ENCODE results near the gene HIPK1. TPM values are rescaled to one million over a fixed set of nuclear protein-coding genes. Genes with fewer than 3 reads are reported as not detected.

Gene HIPK1
- total RNA-seq, 1 experiment from 2014 or later, result 40.1 TPM

DNA sequence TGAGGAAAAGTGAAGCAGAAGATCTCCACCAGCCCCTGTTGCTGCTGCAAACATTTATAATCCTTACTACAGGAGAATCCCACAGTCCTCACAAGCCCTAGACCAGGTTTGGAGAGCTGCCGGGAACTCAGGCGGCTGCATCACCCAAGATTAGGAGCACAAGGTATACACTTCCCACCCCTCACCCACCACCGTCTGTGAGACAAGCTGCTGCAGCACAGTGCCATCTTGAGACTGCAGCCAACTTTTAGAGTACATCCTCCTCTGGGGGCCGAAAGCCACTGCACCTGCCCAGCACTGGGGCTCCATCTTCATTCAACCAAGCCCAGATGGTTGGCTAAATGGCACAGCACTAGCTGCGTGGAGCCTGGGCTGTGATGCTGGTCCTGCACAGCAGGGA is 63.9 kb downstream of the HIPK1 start (continued):
- no peak for TF ChIP-seq CEBPB (IDR thresholded peaks at IDR 0.05; ENCODE audit: low read depth)
- TF ChIP-seq CBX3 (IDR thresholded peaks at IDR 0.05; ENCODE audit: low read depth), result no peak
- no peak for TF ChIP-seq EZH2phosphoT487 (IDR thresholded peaks at IDR 0.05; ENCODE audit: borderline replicate concordance)
- TF ChIP-seq SRF (IDR thresholded peaks at IDR 0.05; ENCODE audit: low read depth), result no peak
- no peak for TF ChIP-seq TCF7L2 (IDR thresholded peaks at IDR 0.05; ENCODE audit: borderline replicate concordance, extremely low read depth, insufficient read depth, insufficient read length)
- TF ChIP-seq CTCF (IDR thresholded peaks at IDR 0.05 in 2 of 3, conservative IDR thresholded peaks at IDR 0.05 in 1 of 3; ENCODE audit: borderline replicate concordance in 1 of 3, insufficient read depth in 1 of 3, low read depth in 2 of 3, low read length in 2 of 3), result no peak
- TF ChIP-seq ZFX (IDR thresholded peaks at IDR 0.05), result no peak
- no peak for TF ChIP-seq FOSL1 (IDR thresholded peaks at IDR 0.05; ENCODE audit: low read depth)

GRCh38 chr1:113993766-113994165 is 64.6 kb downstream of the HIPK1 start:
- ChIA-PET POLR2A (no interaction called here), CTCF (no interaction called here), RAD21 (ENCODE audit: low non-redundant PET in 1 of 2, low total read pairs in 2 of 2, uncharacterized antibody in 2 of 2, unreplicated experiment in 2 of 2) (no interaction called here)
- no peaks in the 10 kb centered on the region for H4K20me1 ChIP-seq (ENCODE audit: insufficient read depth)
- H3K79me2 ChIP-seq (ENCODE audit: insufficient read depth, low read length), result no peaks in the 10 kb centered on the region
- ATAC-seq (no peak), DNase-seq (ENCODE audit: low read depth, low spot score) (no peak)
- H3K4me3 ChIP-seq (replicated peaks in 1 of 2; ENCODE audit: low read depth in 1 of 2, low read length in 2 of 2), result no peak overlapping the region
- H3K4me1 ChIP-seq (ENCODE audit: control insufficient read depth in 1 of 2, insufficient read depth in 2 of 2, low read length in 2 of 2), result no peaks in the 10 kb centered on the region
- no peak overlapping the region for H3K4me2 ChIP-seq (ENCODE audit: low read length)
- H3K27ac ChIP-seq (ENCODE audit: low read depth, low read length), result no peak overlapping the region
- H3K36me3 ChIP-seq (ENCODE audit: control insufficient read depth in 1 of 2, insufficient read depth in 2 of 2, low read length in 2 of 2), result no peaks in the 10 kb centered on the region; a peak in 1 of 4 replicates
- no peak overlapping the region for H3K9ac ChIP-seq (ENCODE audit: low read length)
- H3K9me2 ChIP-seq (ENCODE audit: insufficient read depth), result no peaks in the 10 kb centered on the region
- H3K27me3 ChIP-seq (ENCODE audit: insufficient read depth, low read length), result no peaks in the 10 kb centered on the region
- intact Hi-C loops (cut with micrococcal nuclease), result no loop called here
- H2AFZ ChIP-seq (ENCODE audit: low read depth, low read length, poor library complexity, severe bottlenecking), result no peak overlapping the region
- BruUV-seq (replicated peaks), result no TSS peak
- H3K9me3 ChIP-seq (ENCODE audit: control insufficient read depth in 1 of 2, insufficient read depth in 1 of 2, low read depth in 1 of 2, low read length in 2 of 2), result peaks cover 0 to 4% of the 10 kb centered on the region in 2 experiments; a peak in 1 of 4 replicates
- TF ChIP-seq FOSL1 (IDR thresholded peaks at IDR 0.05; ENCODE audit: low read depth) (no peak), TCF7L2 (IDR thresholded peaks at IDR 0.05; ENCODE audit: borderline replicate concordance, extremely low read depth, insufficient read depth, insufficient read length) (no peak), SIN3A (IDR thresholded peaks at IDR 0.05; ENCODE audit: low read depth) (no peak), SP1 (IDR thresholded peaks at IDR 0.05; ENCODE audit: low read depth) (no peak), EGR1 (IDR thresholded peaks at IDR 0.05; ENCODE audit: low read depth) (no peak), CTCF (IDR thresholded peaks at IDR 0.05 in 2 of 3, conservative IDR thresholded peaks at IDR 0.05 in 1 of 3; ENCODE audit: borderline replicate concordance in 1 of 3, insufficient read depth in 1 of 3, low read depth in 2 of 3, low read length in 2 of 3) (no peak), JUND (IDR thresholded peaks at IDR 0.05) (no peak), ZNF274 (IDR thresholded peaks at IDR 0.05; ENCODE audit: low read depth, low read length) (no peak), REST (IDR thresholded peaks at IDR 0.05; ENCODE audit: low read depth) (no peak), POLR2A (IDR thresholded peaks at IDR 0.05; ENCODE audit: borderline replicate concordance, extremely low read depth, insufficient read depth, insufficient read length) (no peak), ZFX (IDR thresholded peaks at IDR 0.05) (no peak)
- TF ChIP-seq, protein P1, sequence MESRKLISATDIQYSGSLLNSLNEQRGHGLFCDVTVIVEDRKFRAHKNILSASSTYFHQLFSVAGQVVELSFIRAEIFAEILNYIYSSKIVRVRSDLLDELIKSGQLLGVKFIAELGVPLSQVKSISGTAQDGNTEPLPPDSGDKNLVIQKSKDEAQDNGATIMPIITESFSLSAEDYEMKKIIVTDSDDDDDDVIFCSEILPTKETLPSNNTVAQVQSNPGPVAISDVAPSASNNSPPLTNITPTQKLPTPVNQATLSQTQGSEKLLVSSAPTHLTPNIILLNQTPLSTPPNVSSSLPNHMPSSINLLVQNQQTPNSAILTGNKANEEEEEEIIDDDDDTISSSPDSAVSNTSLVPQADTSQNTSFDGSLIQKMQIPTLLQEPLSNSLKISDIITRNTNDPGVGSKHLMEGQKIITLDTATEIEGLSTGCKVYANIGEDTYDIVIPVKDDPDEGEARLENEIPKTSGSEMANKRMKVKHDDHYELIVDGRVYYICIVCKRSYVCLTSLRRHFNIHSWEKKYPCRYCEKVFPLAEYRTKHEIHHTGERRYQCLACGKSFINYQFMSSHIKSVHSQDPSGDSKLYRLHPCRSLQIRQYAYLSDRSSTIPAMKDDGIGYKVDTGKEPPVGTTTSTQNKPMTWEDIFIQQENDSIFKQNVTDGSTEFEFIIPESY (IDR thresholded peaks at IDR 0.05; ENCODE audit: extremely low read depth, insufficient replicate concordance, low read length), result no peak
